Measurements from ENCODE around the gene KLK2. TPM values are rescaled to one million over a fixed set of nuclear protein-coding genes. Genes with fewer than 3 reads are reported as not detected.

Gene KLK2
- total RNA-seq, 5 donors from 2014 or later (not counting 1 experiment from before 2014, with no cell fraction given) = not detected

- ChIA-PET POLR2A (no interaction called here), CTCF (no interaction called here)
- H3K27me3 ChIP-seq (replicated peaks in 1 of 2; ENCODE audit: control insufficient read depth in 2 of 2, extremely low read depth in 1 of 2, insufficient read depth in 2 of 2, low read length in 1 of 2) = peaks cover 3 to 46% of the 10 kb centered on the region in 2 experiments
- no peak for DNase-seq
- ATAC-seq (replicated peaks in 1 of 4) = no peak
- H3K36me3 ChIP-seq (ENCODE audit: control insufficient read depth in 2 of 2, extremely low read depth in 1 of 2, insufficient read depth in 1 of 2, low read length in 1 of 2) = no peaks in the 10 kb centered on the region
- no CpG with 5 or more reads among the region's 2 CpGs for WGBS (ENCODE audit: insufficient coverage)
- H3K4me1 ChIP-seq (ENCODE audit: control insufficient read depth in 1 of 2, extremely low read depth in 1 of 2, insufficient read depth in 2 of 2, low read length in 2 of 2) = no peaks in the 10 kb centered on the region
- no peak overlapping the region for H3K27ac ChIP-seq (ENCODE audit: low read length)
- Mint-ChIP-seq H3K27ac (no peak overlapping the region), H3K9me3 (no peaks in the 10 kb centered on the region), H3K4me3 (no peak overlapping the region), H3K36me3 (no peaks in the 10 kb centered on the region), H3K27me3 (peaks cover 27 to 46% of the 10 kb centered on the region in 2 donors), H3K4me1 (no peaks in the 10 kb centered on the region)
- H3K4me3 ChIP-seq (ENCODE audit: control insufficient read depth in 1 of 2, extremely low read depth in 1 of 2, low read length in 1 of 2) = no peak overlapping the region
- H3K9me3 ChIP-seq = no peaks in the 10 kb centered on the region
Observed at GRCh38 chr19:50916069-50916468, 42.8 kb downstream of the KLK2 start.

GRCh38 chr19:50921426-50922316, 48.4 kb downstream of the KLK2 start:
- DNase-seq (no peak), ATAC-seq (replicated peaks in 1 of 4) (no peak)
- ChIA-PET POLR2A (no interaction called here), CTCF (interaction anchor here (0.5 to 0.9 kb wide), 6 partner anchors 11 to 735 kb away, joined by 3 to 7 read pairs (median 4); no protein-coding TSS in a partner anchor)
- Mint-ChIP-seq H3K27ac (no peak overlapping the region), H3K9me3 (no peaks in the 10 kb centered on the region), H3K36me3 (no peaks in the 10 kb centered on the region), H3K4me1 (peaks cover 7 to 8% (median 8%) of the 10 kb centered on the region in 3 donors), H3K4me3 (no peak overlapping the region), H3K27me3 (peaks cover 42 to 49% of the 10 kb centered on the region in 2 donors)
- no peaks in the 10 kb centered on the region for H3K9me3 ChIP-seq
- peaks cover 0 to 8% of the 10 kb centered on the region in 2 experiments for H3K4me1 ChIP-seq (ENCODE audit: control insufficient read depth in 1 of 2, extremely low read depth in 1 of 2, insufficient read depth in 2 of 2, low read length in 2 of 2)
- H3K4me3 ChIP-seq (ENCODE audit: control insufficient read depth in 1 of 2, extremely low read depth in 1 of 2, low read length in 1 of 2) = no peak overlapping the region
- H3K36me3 ChIP-seq (ENCODE audit: control insufficient read depth in 2 of 2, extremely low read depth in 1 of 2, insufficient read depth in 1 of 2, low read length in 1 of 2) = no peaks in the 10 kb centered on the region
- WGBS (ENCODE audit: insufficient coverage) = 0% methylated on average over 5 of the region's 12 CpGs
- H3K27me3 ChIP-seq (replicated peaks in 1 of 2; ENCODE audit: control insufficient read depth in 2 of 2, extremely low read depth in 1 of 2, insufficient read depth in 2 of 2, low read length in 1 of 2) = peaks cover 0 to 30% of the 10 kb centered on the region in 2 experiments
- H3K27ac ChIP-seq (ENCODE audit: low read length) = no peak overlapping the region

- H3K27me3 ChIP-seq (replicated peaks in 1 of 2; ENCODE audit: control insufficient read depth in 2 of 2, extremely low read depth in 1 of 2, insufficient read depth in 2 of 2, low read length in 1 of 2) = peaks cover 0 to 23% of the 10 kb centered on the region in 2 experiments
- 31% methylated on average over 16 of the region's 21 CpGs for WGBS (ENCODE audit: insufficient coverage)
- H3K9me3 Mint-ChIP-seq = no peaks in the 10 kb centered on the region
- no peak overlapping the region for H3K27ac Mint-ChIP-seq
- ATAC-seq (replicated peaks in 1 of 4) (peak; percentile 89 to 96 (median 94)), DNase-seq (peak; percentile 30 to 88 (median 62))
- H3K4me1 ChIP-seq (ENCODE audit: control insufficient read depth in 1 of 2, extremely low read depth in 1 of 2, insufficient read depth in 2 of 2, low read length in 2 of 2) = peaks cover 0 to 8% of the 10 kb centered on the region in 2 experiments
- POLR2A ChIA-PET = no interaction called here
- H3K4me3 ChIP-seq (ENCODE audit: control insufficient read depth in 1 of 2, extremely low read depth in 1 of 2, low read length in 1 of 2) = no peak overlapping the region
- H3K4me1 Mint-ChIP-seq = peaks cover 7 to 8% (median 8%) of the 10 kb centered on the region in 3 donors
- H3K36me3 Mint-ChIP-seq = no peaks in the 10 kb centered on the region
- no peak overlapping the region for H3K4me3 Mint-ChIP-seq
- no peaks in the 10 kb centered on the region for H3K9me3 ChIP-seq
- H3K36me3 ChIP-seq (ENCODE audit: control insufficient read depth in 2 of 2, extremely low read depth in 1 of 2, insufficient read depth in 1 of 2, low read length in 1 of 2) = no peaks in the 10 kb centered on the region
- no peak overlapping the region for H3K27ac ChIP-seq (ENCODE audit: low read length)
- CTCF ChIA-PET = interaction anchor here in 1 of 2 donors (0.6 to 0.9 kb wide), 2 partner anchors 10 to 13 kb away, joined by 3 to 4 read pairs; no protein-coding TSS in a partner anchor
- H3K27me3 Mint-ChIP-seq = peaks cover 39 to 49% of the 10 kb centered on the region in 2 donors
Observed at GRCh38 chr19:50922317-50922853, 49.1 kb downstream of the KLK2 start.

DNA sequence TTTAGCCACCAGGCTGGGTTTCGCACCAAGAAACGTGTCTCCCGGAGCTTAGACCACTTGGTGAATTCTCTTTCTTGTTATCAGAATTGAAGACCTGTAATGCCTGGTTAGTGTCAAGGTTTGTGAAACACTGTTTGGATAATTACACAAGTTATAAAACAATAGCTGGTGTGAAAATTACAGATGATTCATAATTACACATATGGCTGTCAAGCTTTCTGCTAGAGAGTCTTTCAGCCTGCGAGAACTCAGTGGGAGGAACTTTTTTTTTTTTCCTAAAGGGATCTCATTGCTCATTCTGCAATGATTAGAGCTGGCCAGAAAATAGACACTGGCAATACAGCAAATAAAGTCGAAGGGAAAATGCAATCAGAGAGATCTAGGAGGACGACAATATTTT, 51.3 kb downstream of the KLK2 start:
- POLR2A ChIA-PET = no interaction called here
- no peak for ATAC-seq (replicated peaks in 1 of 4)
- no peaks in the 10 kb centered on the region for H3K36me3 ChIP-seq (ENCODE audit: control insufficient read depth in 2 of 2, extremely low read depth in 1 of 2, insufficient read depth in 1 of 2, low read length in 1 of 2)

GRCh38 chr19:50925734-50926133, 52.5 kb downstream of the KLK2 start:
- no peaks in the 10 kb centered on the region for H3K9me3 ChIP-seq
- no peak overlapping the region for H3K27ac ChIP-seq (ENCODE audit: low read length)
- no peak overlapping the region for H3K4me3 Mint-ChIP-seq
- peaks cover 0 to 34% of the 10 kb centered on the region in 2 experiments for H3K27me3 ChIP-seq (replicated peaks in 1 of 2; ENCODE audit: control insufficient read depth in 2 of 2, extremely low read depth in 1 of 2, insufficient read depth in 2 of 2, low read length in 1 of 2)
- H3K4me1 Mint-ChIP-seq = peaks cover 8 to 11% (median 10%) of the 10 kb centered on the region in 3 donors
- ChIA-PET CTCF (no interaction called here), POLR2A (no interaction called here)
- no peaks in the 10 kb centered on the region for H3K36me3 Mint-ChIP-seq
- 50% methylated on average over 1 of the region's 2 CpGs for WGBS (ENCODE audit: insufficient coverage)
- ATAC-seq (replicated peaks in 1 of 4) (no peak), DNase-seq (no peak)
- H3K36me3 ChIP-seq (ENCODE audit: control insufficient read depth in 2 of 2, extremely low read depth in 1 of 2, insufficient read depth in 1 of 2, low read length in 1 of 2) = no peaks in the 10 kb centered on the region
- no peak overlapping the region for H3K27ac Mint-ChIP-seq
- H3K9me3 Mint-ChIP-seq = no peaks in the 10 kb centered on the region
- peaks cover 0 to 8% of the 10 kb centered on the region in 2 experiments for H3K4me1 ChIP-seq (ENCODE audit: control insufficient read depth in 1 of 2, extremely low read depth in 1 of 2, insufficient read depth in 2 of 2, low read length in 2 of 2)
- no peak overlapping the region for H3K4me3 ChIP-seq (ENCODE audit: control insufficient read depth in 1 of 2, extremely low read depth in 1 of 2, low read length in 1 of 2)
- peaks cover 33 to 44% of the 10 kb centered on the region in 2 donors for H3K27me3 Mint-ChIP-seq

More for the DNA sequence above, 51.3 kb downstream of the KLK2 start:
- Mint-ChIP-seq H3K27me3 (peaks cover 34 to 49% of the 10 kb centered on the region in 2 donors), H3K4me3 (no peak overlapping the region), H3K4me1 (peaks cover 7 to 8% (median 8%) of the 10 kb centered on the region in 3 donors), H3K9me3 (no peaks in the 10 kb centered on the region), H3K36me3 (no peaks in the 10 kb centered on the region), H3K27ac (no peak overlapping the region)
- peaks cover 0 to 8% of the 10 kb centered on the region in 2 experiments for H3K4me1 ChIP-seq (ENCODE audit: control insufficient read depth in 1 of 2, extremely low read depth in 1 of 2, insufficient read depth in 2 of 2, low read length in 2 of 2)
- no peaks in the 10 kb centered on the region for H3K9me3 ChIP-seq
- H3K27me3 ChIP-seq (replicated peaks in 1 of 2; ENCODE audit: control insufficient read depth in 2 of 2, extremely low read depth in 1 of 2, insufficient read depth in 2 of 2, low read length in 1 of 2) = peaks cover 0 to 25% of the 10 kb centered on the region in 2 experiments
- WGBS (ENCODE audit: insufficient coverage) = no CpG with 5 or more reads among the region's 6 CpGs
- no peak for DNase-seq
- H3K4me3 ChIP-seq (ENCODE audit: control insufficient read depth in 1 of 2, extremely low read depth in 1 of 2, low read length in 1 of 2) = no peak overlapping the region
- CTCF ChIA-PET = interaction anchor here (0.5 to 1.2 kb wide), 4 partner anchors 16 to 867 kb away, joined by 3 to 4 read pairs (median 4); no protein-coding TSS in a partner anchor
- H3K27ac ChIP-seq (ENCODE audit: low read length) = no peak overlapping the region

DNA sequence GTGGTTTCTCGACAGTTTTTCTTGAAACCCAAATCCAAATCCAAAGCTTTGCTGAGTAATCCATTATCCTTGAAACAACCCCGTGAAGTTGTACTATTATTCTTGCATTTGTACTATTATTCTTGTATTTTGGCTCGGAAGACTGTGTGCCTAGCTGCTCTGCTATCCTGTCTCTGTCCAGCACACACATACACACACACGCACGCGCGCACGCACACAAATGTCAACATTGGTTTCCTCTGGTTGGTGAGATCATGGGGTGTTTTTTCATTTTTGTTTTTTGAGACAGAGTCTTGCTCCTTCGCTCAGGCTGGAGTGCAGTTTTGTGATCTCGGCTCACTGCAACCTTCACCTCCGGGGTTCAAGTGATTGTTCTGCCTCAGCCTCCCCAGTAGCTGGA, 52.9 kb downstream of the KLK2 start:
- H3K36me3 Mint-ChIP-seq = no peaks in the 10 kb centered on the region
- ChIA-PET POLR2A (no interaction called here), CTCF (no interaction called here)
- DNase-seq (no peak), ATAC-seq (replicated peaks in 1 of 4) (no peak)
- no CpG with 5 or more reads among the region's 11 CpGs for WGBS (ENCODE audit: insufficient coverage)
- no peak overlapping the region for H3K27ac Mint-ChIP-seq
- no peak overlapping the region for H3K4me3 Mint-ChIP-seq
- Histone ChIP-seq H3K36me3 (ENCODE audit: control insufficient read depth in 2 of 2, extremely low read depth in 1 of 2, insufficient read depth in 1 of 2, low read length in 1 of 2) (no peaks in the 10 kb centered on the region), H3K4me3 (ENCODE audit: control insufficient read depth in 1 of 2, extremely low read depth in 1 of 2, low read length in 1 of 2) (no peak overlapping the region), H3K9me3 (no peaks in the 10 kb centered on the region), H3K27ac (ENCODE audit: low read length) (no peak overlapping the region), H3K27me3 (replicated peaks in 1 of 2; ENCODE audit: control insufficient read depth in 2 of 2, extremely low read depth in 1 of 2, insufficient read depth in 2 of 2, low read length in 1 of 2) (peaks cover 0 to 34% of the 10 kb centered on the region in 2 experiments), H3K4me1 (ENCODE audit: control insufficient read depth in 1 of 2, extremely low read depth in 1 of 2, insufficient read depth in 2 of 2, low read length in 2 of 2) (peaks cover 0 to 8% of the 10 kb centered on the region in 2 experiments)
- H3K27me3 Mint-ChIP-seq = peaks cover 35 to 47% of the 10 kb centered on the region in 2 donors
- peaks cover 8 to 11% (median 10%) of the 10 kb centered on the region in 3 donors for H3K4me1 Mint-ChIP-seq
- H3K9me3 Mint-ChIP-seq = no peaks in the 10 kb centered on the region
